Anterior cingulate cortex (tissue), 58 donors: ENCODE data around the gene EML3.

Source experiments
- DNase-seq, 58 donors: peaks; one replicate each; lab custom pipeline; 2025; lab: John Stamatoyannopoulos, UW

The EML3 gene

GRCh38 chr11:62554387-62555167 lies 58.0 kb downstream of the EML3 start:
- DNase-seq, result no peak

- DNase-seq, result no peak
Measured at GRCh38 chr11:62553839-62554361, 58.7 kb downstream of the EML3 start.

- peak in 13 of 58 donors; percentile 14 to 71 (median 33) for DNase-seq
Measured at GRCh38 chr11:62553080-62553838, 59.3 kb downstream of the EML3 start.

- DNase-seq, result no peak
Measured at GRCh38 chr11:62552485-62553079, 60.0 kb downstream of the EML3 start.
